IPS-18c (cell line): ENCODE results near the gene KIF18A.

ENCODE experiments used
- H3K4me3 ChIP-seq: 2 replicates; pipeline ENCODE4 v1.7.0; 2013; ENCODE audit warnings: low read depth, mild to moderate bottlenecking, low read length, moderate library complexity; ENCODE audit not compliant: insufficient read depth
- H3K9me3 ChIP-seq: one replicate; pipeline ENCODE4 v1.6.1; 2013; ENCODE audit warnings: mild to moderate bottlenecking, low read length, moderate library complexity; ENCODE audit not compliant: control insufficient read depth, insufficient read depth

KIF18A gene

GRCh38 chr11:27997344-27997743 lies 110.6 kb downstream of the KIF18A start:
- no peak overlapping the region for H3K4me3 ChIP-seq
- peaks cover 5% of the 10 kb centered on the region for H3K9me3 ChIP-seq

- H3K4me3 ChIP-seq = no peak overlapping the region
- H3K9me3 ChIP-seq = no peaks in the 10 kb centered on the region
Measured at GRCh38 chr11:27996066-27996465, 111.9 kb downstream of the KIF18A start.

DNA sequence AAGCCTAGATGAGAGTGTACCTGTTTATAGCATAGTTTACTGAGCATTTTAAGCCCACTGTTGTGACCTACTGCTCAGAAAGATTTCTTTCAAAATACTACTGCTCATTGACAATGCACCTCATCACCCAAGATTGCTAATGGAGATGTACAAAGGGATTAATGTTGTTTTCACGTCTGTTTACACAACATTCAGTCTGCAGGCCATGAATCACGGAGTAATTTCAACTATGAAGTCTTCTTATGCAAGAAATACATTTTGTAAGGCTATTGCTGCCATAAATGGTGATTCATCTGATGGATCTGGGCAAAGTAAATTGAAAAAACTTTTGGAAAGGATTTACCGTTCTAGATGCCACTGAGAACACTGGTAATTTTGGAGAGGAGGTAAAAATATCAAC lies 112.9 kb downstream of the KIF18A start:
- Histone ChIP-seq H3K4me3 (no peak overlapping the region), H3K9me3 (no peaks in the 10 kb centered on the region)

DNA sequence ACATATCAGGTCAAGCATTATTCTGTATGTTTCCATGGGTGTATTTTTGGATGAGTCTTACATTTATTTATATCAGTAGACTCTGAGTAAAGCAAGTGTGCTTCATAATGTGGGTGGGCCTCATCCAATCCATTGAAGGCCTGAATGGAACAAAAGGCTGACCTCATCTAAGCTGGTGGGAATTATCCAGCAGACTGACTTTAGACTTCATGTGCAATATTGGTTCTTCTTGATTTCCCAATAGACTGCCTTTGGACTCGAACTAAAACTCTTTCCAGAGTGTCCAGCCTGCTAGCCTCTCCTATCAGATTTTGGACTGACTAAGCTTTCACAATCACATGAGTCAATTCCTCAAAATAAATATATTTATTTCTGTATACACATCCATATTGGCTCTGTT lies 116.2 kb downstream of the KIF18A start:
- Histone ChIP-seq H3K9me3 (no peaks in the 10 kb centered on the region), H3K4me3 (no peak overlapping the region)

GRCh38 chr11:27977527-27977926 lies 130.4 kb downstream of the KIF18A start:
- Histone ChIP-seq H3K9me3 (peaks cover 2% of the 10 kb centered on the region), H3K4me3 (no peak overlapping the region)

DNA sequence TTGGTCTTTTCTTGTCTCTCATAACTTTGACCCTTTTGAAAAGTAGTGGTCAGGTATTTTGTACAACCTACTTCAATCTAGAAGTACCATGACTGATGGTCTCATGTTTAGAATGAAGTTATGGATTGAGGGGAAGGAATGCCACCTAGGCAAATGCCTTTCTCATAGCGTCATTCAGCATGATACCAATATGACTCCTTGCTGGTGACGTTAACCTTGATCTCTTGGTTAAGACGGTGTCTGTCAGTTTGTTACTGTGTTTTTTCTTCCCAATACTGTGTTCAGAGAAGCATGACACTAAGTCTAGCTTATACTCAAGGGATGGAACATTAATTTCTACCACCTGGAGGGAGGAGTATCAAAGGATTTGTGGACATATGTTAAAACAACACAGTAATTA lies 130.9 kb downstream of the KIF18A start:
- Histone ChIP-seq H3K4me3 (no peak overlapping the region), H3K9me3 (peaks cover 2% of the 10 kb centered on the region)

DNA sequence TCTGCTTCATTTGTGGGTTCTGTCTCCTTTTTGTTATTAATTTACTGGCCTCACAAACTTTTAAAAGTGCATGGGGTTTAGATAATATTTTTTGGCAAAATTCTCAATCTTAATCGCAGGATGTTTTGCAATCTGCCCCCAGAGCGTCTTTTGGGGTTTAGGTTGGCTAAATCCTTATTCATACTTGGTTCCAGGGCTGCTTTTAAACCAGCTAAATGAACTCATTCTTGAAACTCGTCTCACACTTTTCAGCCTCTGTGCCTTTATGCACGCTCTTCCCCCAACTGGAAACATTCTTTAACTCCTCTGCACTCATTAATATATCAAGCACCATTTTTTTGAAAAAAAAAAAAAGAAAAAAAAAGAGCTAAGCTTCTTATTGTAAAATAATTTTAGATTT lies 131.7 kb downstream of the KIF18A start:
- peaks cover under 1% of the 10 kb centered on the region for H3K9me3 ChIP-seq
- H3K4me3 ChIP-seq = no peak overlapping the region

DNA sequence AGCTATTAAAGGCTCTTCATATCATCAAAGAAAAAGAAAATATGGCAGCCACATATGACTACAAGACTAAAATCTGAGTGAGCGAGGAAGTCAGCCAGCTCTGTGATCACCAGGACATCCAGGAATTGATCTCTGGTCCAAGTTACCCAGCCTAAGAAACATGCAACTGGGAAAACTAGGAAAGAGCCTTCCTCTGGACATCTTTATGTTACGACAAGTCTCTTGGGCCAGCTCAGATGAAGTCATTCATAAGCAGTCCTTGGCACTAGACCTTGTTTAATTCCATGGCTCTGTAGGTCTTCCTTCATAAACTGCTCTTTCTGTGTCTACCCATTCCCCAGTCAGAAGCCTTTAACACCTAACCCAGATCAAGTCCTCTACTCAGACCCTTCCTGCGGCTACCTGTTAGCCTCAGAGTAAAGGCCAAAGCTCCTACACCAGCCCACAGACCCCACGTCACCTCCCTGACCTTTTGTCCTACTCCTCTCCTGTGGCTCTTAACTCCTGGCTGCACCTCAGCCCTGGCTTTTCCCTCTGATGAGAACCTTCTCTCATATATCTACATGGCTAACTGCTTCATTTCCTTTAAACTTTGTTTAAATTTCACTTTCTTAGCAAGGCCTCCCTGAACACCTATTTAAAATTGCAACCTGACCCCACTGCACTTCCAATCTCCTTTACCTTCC lies 134.0 kb downstream of the KIF18A start:
- no peaks in the 10 kb centered on the region for H3K9me3 ChIP-seq
- H3K4me3 ChIP-seq = no peak overlapping the region

DNA sequence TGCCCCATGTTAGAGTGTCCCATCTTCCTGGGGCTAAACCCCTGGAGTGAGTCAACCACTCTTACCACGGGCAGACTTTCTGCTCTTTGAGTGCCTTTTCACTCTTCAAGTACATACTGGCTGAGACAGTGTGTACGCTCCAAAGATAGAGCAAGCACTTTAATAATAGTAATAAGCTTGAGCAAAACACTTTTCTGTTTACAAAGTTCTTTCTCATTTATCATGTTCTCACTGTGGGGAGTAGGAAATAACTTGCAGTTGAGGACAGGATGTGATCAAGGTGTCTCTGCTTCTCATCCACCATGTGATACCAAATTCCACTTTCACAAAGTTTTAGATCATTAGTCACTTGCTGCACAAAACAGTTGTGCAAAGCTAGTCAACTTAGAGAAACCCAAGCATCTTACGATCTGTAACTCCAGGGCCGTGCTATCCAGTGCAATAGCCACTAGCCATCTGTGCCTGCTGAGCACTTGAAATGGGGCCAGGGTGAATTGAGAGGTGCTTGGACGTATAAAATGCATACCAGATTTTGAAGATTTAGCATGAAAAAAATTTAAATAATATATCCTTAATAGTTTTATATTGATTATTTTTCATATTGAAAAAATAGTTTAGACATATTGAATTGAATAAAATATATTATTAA lies 135.3 kb downstream of the KIF18A start:
- H3K9me3 ChIP-seq = no peaks in the 10 kb centered on the region
- no peak overlapping the region for H3K4me3 ChIP-seq

DNA sequence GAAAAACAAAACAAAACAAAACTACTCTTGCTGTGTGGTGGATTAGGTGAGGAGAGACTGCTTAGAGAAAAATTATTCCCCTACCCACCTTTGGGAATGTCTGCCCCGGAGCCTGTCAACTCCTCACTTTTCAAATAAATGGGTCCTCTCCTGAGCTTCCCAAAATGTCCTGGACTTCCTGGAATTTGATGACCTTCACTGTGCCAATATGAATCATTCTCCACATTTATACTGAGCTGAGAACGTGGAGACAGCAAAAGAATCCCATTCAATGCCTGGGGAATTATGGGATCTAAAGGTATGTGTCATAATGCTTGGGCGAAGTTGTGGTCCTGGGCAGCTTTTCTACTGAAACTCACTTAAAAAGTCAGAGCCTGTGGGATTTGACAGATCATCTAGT lies 136.8 kb downstream of the KIF18A start:
- no peak overlapping the region for H3K4me3 ChIP-seq
- no peaks in the 10 kb centered on the region for H3K9me3 ChIP-seq
